ENCODE results near the gene TAF8. TPM values are rescaled to one million over a fixed set of nuclear protein-coding genes. Genes with fewer than 3 reads are reported as not detected.
A peak's percentile ranks its signal among the peaks of the same experiment; 100 is the strongest.

TAF8 gene
- total RNA-seq, 2 donors from 2014 or later, result 28.7 to 35.3 TPM

- no peaks in the 10 kb centered on the region for H3K9me3 ChIP-seq (ENCODE audit: control insufficient read depth, low read length, poor library complexity, severe bottlenecking)
- no peak for ATAC-seq
- DNase-seq, result no peak
- no peaks in the 10 kb centered on the region for H3K36me3 Mint-ChIP-seq (ENCODE audit: low read depth)
- peaks cover 57% of the 10 kb centered on the region for H3K4me1 Mint-ChIP-seq
- peak overlapping the region; percentile 95 for H3K27ac Mint-ChIP-seq
- H3K27me3 Mint-ChIP-seq, result no peaks in the 10 kb centered on the region
- peak overlapping the region; percentile 96 for H3K4me3 Mint-ChIP-seq
Observed at GRCh38 chr6:42049116-42049809, 1.1 kb upstream of the TAF8 start.

DNA sequence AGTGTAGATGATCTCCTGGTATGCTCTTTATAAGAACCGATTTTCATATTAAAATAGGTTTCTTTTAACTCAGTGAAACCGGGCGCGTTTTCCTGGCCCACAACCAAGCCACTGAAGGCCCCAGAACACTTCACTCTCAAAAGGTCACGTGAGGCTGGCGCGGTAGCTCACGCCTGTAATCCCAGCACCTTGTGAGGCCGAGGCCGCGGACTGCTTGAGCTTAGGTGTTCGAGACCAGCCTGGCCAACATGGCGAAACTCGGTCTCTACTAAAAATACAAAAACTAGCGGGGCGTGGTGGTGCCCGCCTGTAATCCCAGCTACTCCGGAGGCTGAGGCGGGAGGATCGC lies 402 bp upstream of the TAF8 start:
- Mint-ChIP-seq H3K36me3 (ENCODE audit: low read depth) (no peaks in the 10 kb centered on the region), H3K27me3 (no peaks in the 10 kb centered on the region), H3K27ac (peak overlapping the region; percentile 95), H3K4me3 (peak overlapping the region; percentile 96), H3K4me1 (peaks cover 52% of the 10 kb centered on the region)
- no peaks in the 10 kb centered on the region for H3K9me3 ChIP-seq (ENCODE audit: control insufficient read depth, low read length, poor library complexity, severe bottlenecking)
- ATAC-seq (peak; percentile 7), DNase-seq (peak in 2 of 3 donors; percentile 31 to 38)

GRCh38 chr6:42051268-42051653 lies 937 bp downstream of the TAF8 start:
- no peaks in the 10 kb centered on the region for H3K27me3 Mint-ChIP-seq
- no peaks in the 10 kb centered on the region for H3K36me3 Mint-ChIP-seq (ENCODE audit: low read depth)
- peak overlapping the region; percentile 95 for H3K27ac Mint-ChIP-seq
- ATAC-seq, result no peak
- H3K9me3 ChIP-seq (ENCODE audit: control insufficient read depth, low read length, poor library complexity, severe bottlenecking), result no peaks in the 10 kb centered on the region
- DNase-seq, result no peak
- H3K4me3 Mint-ChIP-seq, result peak overlapping the region; percentile 96
- peaks cover 42% of the 10 kb centered on the region for H3K4me1 Mint-ChIP-seq

DNA sequence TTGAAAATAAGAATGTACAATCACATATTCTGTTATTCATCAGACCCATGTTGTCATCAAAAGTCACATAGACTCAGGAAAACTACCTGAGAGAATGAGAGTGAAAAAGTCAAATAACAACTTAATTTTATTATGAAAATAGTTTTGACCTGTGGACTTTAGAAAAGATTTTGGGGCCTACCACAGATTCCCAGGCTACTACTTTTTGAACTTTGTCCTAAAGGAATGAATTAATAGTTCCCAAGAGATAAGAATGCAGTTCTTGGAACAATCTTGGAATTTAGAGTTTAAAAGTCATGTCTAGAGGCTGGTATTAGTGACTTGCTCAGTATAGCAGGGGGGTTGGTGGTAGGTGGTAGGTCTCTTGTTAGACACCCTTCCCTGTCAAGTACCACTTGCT lies 3.3 kb downstream of the TAF8 start:
- Mint-ChIP-seq H3K27me3 (no peaks in the 10 kb centered on the region), H3K4me1 (peaks cover 29% of the 10 kb centered on the region), H3K36me3 (ENCODE audit: low read depth) (no peaks in the 10 kb centered on the region)

GRCh38 chr6:42059743-42060142 lies 9.4 kb downstream of the TAF8 start:
- Mint-ChIP-seq H3K4me1 (peaks cover 2% of the 10 kb centered on the region), H3K36me3 (ENCODE audit: low read depth) (no peaks in the 10 kb centered on the region), H3K4me3 (no peak overlapping the region), H3K27me3 (no peaks in the 10 kb centered on the region), H3K27ac (no peak overlapping the region)
- no peaks in the 10 kb centered on the region for H3K9me3 ChIP-seq (ENCODE audit: control insufficient read depth, low read length, poor library complexity, severe bottlenecking)
- DNase-seq, result no peak
- ATAC-seq, result no peak

More for the DNA sequence above, 3.3 kb downstream of the TAF8 start:
- no peak for DNase-seq
- ATAC-seq, result no peak
- Mint-ChIP-seq H3K27ac (peak overlapping the region; percentile 74), H3K4me3 (no peak overlapping the region)
- H3K9me3 ChIP-seq (ENCODE audit: control insufficient read depth, low read length, poor library complexity, severe bottlenecking), result no peaks in the 10 kb centered on the region

DNA sequence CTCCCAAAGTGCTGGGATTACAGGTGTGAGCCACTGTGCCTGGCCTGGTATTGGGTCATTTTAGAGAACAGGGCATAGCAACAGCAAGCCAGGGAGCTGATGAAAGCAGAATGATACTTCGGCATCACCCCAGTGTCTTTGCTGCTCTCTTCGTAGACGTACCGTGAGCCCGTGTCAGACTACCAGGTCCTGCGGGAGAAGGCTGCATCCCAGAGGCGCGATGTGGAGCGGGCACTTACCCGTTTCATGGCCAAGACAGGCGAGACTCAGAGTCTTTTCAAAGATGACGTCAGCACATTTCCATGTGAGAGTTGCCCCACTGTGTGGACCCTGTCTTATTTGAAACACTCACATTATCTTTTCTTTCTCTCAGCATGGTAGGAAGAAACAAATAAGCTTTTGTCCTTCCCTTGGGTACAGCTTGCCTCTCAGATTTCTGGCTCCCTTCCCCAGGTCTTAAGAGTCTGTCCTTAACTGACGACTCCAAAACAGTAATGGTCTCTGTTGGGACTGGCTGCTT lies 15.9 kb downstream of the TAF8 start:
- ATAC-seq, result no peak
- no peaks in the 10 kb centered on the region for H3K9me3 ChIP-seq (ENCODE audit: control insufficient read depth, low read length, poor library complexity, severe bottlenecking)
- H3K36me3 Mint-ChIP-seq (ENCODE audit: low read depth), result no peaks in the 10 kb centered on the region
- no peak for DNase-seq
- no peaks in the 10 kb centered on the region for H3K4me1 Mint-ChIP-seq
- no peak overlapping the region for H3K27ac Mint-ChIP-seq
- no peaks in the 10 kb centered on the region for H3K27me3 Mint-ChIP-seq
- no peak overlapping the region for H3K4me3 Mint-ChIP-seq

GRCh38 chr6:42068173-42068572 lies 17.8 kb downstream of the TAF8 start:
- Mint-ChIP-seq H3K4me1 (no peaks in the 10 kb centered on the region), H3K36me3 (ENCODE audit: low read depth) (peaks cover 2% of the 10 kb centered on the region), H3K27me3 (no peaks in the 10 kb centered on the region), H3K4me3 (no peak overlapping the region), H3K27ac (no peak overlapping the region)
- ATAC-seq (no peak), DNase-seq (no peak)
- H3K9me3 ChIP-seq (ENCODE audit: control insufficient read depth, low read length, poor library complexity, severe bottlenecking), result no peaks in the 10 kb centered on the region

DNA sequence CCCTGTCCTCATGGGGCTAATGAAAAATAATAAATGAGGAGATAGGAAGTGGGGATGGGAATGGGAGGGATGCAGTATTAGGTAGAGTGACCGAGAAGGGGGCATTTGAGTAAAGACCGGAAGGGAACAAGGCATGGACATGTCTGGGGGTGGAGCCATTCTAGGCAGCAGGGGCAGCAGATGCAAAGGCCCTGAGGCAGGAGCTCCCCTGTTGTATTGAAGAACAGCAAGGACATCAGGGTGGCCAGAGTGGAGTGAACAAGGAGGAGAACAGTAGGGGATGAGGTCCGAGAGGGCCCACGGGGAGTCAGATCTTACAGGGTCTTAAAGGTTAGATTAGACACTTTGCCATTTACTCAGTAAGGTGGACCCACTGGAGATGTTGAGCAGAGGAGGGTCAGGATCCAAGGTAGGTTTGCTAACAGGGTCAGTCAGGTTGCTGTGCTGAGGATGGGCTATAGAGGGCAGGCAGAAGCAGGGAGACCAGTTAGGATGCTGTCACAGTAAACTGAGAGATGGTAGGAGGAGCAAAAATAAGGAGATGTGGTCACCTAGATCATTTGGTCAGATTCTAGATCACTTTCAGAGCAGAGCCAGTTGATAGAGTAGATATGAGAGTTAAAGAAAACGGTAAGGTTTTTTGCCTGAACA lies 18.7 kb downstream of the TAF8 start:
- no peak for ATAC-seq

DNA sequence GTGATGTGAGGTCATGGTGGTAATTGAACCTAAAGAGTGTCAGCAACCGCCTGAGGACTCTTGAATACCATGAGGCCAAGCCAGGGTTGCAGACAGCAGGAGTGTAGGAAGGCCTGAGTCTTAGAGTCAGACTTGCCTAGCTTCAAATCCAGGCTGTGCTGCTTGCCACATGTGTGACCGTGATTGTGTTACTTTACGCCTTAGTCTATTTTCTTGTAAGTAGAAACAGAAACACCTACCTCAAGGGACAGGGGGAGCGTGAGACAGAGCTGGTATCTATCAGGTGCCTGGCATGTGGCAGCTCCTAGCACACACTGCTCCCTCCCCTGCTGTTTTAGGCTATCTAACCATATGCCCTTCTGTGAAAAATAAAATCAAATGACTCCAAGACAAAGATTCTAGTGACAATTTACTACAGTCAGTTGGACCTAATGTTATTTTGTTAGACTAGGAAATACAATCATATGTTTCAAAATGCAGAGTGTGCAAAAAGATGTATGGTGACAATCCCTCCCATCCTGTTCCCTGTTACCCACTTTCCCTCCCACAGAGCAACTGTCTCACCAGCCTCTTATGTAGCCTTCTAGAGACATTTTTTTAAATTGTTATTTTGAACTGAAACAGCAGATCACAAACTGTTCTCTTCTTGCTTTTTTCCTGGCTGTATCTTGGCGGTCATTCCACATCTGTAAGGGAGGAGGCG lies 21.7 kb downstream of the TAF8 start:
- Mint-ChIP-seq H3K4me1 (peaks cover 7% of the 10 kb centered on the region), H3K27ac (peak overlapping the region; percentile 16), H3K36me3 (ENCODE audit: low read depth) (peaks cover 10% of the 10 kb centered on the region), H3K27me3 (no peaks in the 10 kb centered on the region), H3K4me3 (no peak overlapping the region)
- H3K9me3 ChIP-seq (ENCODE audit: control insufficient read depth, low read length, poor library complexity, severe bottlenecking), result no peaks in the 10 kb centered on the region
- DNase-seq, result no peak
- no peak for ATAC-seq

More for the DNA sequence above, 18.7 kb downstream of the TAF8 start:
- no peak for DNase-seq
- H3K9me3 ChIP-seq (ENCODE audit: control insufficient read depth, low read length, poor library complexity, severe bottlenecking), result no peaks in the 10 kb centered on the region
- no peak overlapping the region for H3K27ac Mint-ChIP-seq
- peaks cover 3% of the 10 kb centered on the region for H3K4me1 Mint-ChIP-seq
- no peak overlapping the region for H3K4me3 Mint-ChIP-seq
- H3K36me3 Mint-ChIP-seq (ENCODE audit: low read depth), result peaks cover 10% of the 10 kb centered on the region
- no peaks in the 10 kb centered on the region for H3K27me3 Mint-ChIP-seq

GRCh38 chr6:42073287-42073686 lies 23.0 kb downstream of the TAF8 start:
- no peaks in the 10 kb centered on the region for H3K9me3 ChIP-seq (ENCODE audit: control insufficient read depth, low read length, poor library complexity, severe bottlenecking)
- peak overlapping the region; percentile 60 for H3K27ac Mint-ChIP-seq
- H3K4me1 Mint-ChIP-seq, result peaks cover 7% of the 10 kb centered on the region
- no peak overlapping the region for H3K4me3 Mint-ChIP-seq
- no peaks in the 10 kb centered on the region for H3K27me3 Mint-ChIP-seq
- peaks cover 10% of the 10 kb centered on the region for H3K36me3 Mint-ChIP-seq (ENCODE audit: low read depth)
- DNase-seq, result no peak
- ATAC-seq, result no peak

DNA sequence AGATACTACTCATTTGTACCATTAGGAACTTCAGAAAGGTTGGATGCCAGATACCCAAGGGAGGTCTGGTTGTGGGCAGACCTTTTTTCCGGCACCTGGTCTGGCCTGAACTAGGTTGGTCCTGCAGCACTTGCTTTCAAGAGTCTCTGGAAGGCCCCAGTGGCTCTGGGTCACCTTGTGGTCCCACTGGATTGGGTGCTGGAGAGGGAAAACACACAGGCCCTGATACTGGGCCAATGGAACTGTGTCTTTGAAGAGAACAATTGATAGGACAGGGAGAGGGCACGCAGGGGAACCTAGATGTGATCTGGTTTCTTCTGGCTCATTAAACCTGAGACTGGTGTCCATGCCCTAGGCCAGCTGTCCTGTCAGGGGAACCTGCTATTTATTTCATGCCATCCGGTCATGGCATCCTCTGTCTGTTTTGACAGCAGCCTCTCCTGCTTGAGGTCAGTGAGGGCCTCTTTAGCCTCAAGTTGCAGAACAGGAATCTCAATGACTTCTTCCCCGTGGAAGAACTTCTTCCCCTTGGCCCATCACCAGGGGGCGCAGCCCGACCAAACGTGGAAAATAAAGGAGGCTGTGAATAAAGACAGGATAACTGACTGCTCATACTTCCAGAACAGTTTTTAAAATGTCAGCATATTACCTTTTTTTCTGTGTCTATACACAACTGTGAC lies 25.0 kb downstream of the TAF8 start:
- Mint-ChIP-seq H3K27ac (no peak overlapping the region), H3K4me3 (no peak overlapping the region)
- ATAC-seq, result no peak

GRCh38 chr6:42078386-42078785 lies 28.1 kb downstream of the TAF8 start:
- Mint-ChIP-seq H3K36me3 (ENCODE audit: low read depth) (peaks cover 5% of the 10 kb centered on the region), H3K27ac (no peak overlapping the region), H3K4me1 (peaks cover 5% of the 10 kb centered on the region), H3K27me3 (no peaks in the 10 kb centered on the region), H3K4me3 (no peak overlapping the region)
- DNase-seq, result no peak
- no peaks in the 10 kb centered on the region for H3K9me3 ChIP-seq (ENCODE audit: control insufficient read depth, low read length, poor library complexity, severe bottlenecking)
- ATAC-seq, result no peak

More for the DNA sequence above, 25.0 kb downstream of the TAF8 start:
- DNase-seq, result peak in 2 of 3 donors; percentile 27 to 36
- no peaks in the 10 kb centered on the region for H3K9me3 ChIP-seq (ENCODE audit: control insufficient read depth, low read length, poor library complexity, severe bottlenecking)
- no peaks in the 10 kb centered on the region for H3K27me3 Mint-ChIP-seq
- peaks cover 7% of the 10 kb centered on the region for H3K4me1 Mint-ChIP-seq
- H3K36me3 Mint-ChIP-seq (ENCODE audit: low read depth), result peaks cover 10% of the 10 kb centered on the region

- Mint-ChIP-seq H3K36me3 (ENCODE audit: low read depth) (peaks cover 2% of the 10 kb centered on the region), H3K27me3 (no peaks in the 10 kb centered on the region), H3K4me1 (peaks cover under 1% of the 10 kb centered on the region), H3K4me3 (no peak overlapping the region), H3K27ac (no peak overlapping the region)
- H3K9me3 ChIP-seq (ENCODE audit: control insufficient read depth, low read length, poor library complexity, severe bottlenecking), result no peaks in the 10 kb centered on the region
- ATAC-seq, result no peak
- DNase-seq, result no peak
Observed at GRCh38 chr6:42079941-42080464, 29.7 kb downstream of the TAF8 start.

All from T-helper 17 cell (primary cell).